HG02938 (cell line): Measurements from ENCODE around the gene EDC3.

Source experiments
- ATAC-seq: cut with Tn5 transposase; IDR thresholded peaks from one replicate; pipeline ENCODE4 v1.9.1; 2021; ENCODE audit warnings: mild to moderate bottlenecking, moderate library complexity; ENCODE audit not compliant: unreplicated experiment

Gene EDC3

DNA sequence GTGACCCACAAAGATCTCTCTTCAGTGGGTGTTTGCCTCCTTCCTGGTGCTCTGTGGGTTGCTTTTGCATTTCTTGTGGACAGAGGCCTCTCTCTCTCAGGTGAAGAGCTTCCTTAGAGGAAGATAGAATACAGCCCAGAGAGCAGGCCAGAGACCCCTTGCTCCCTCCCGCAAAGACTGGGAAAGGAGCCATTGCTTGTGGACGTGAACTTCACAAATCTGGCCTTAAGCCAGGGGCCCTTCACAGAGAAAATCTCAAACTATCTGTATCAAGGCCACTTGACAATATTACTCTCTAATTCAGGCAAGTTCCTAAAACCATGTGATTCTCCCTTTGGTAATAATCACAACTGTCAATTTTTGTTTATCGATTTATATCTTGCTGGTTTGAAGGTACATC is 110.6 kb downstream of the EDC3 start:
- ATAC-seq, result no peak

GRCh38 chr15:74584779-74585178 is 111.0 kb downstream of the EDC3 start:
- no peak for ATAC-seq

- no peak for ATAC-seq
These were observed 111.6 kb downstream of the EDC3 start for GRCh38 chr15:74584204-74584603.
